H1 (cell line): ENCODE measurements around the gene SLC45A1. TPM values are rescaled to one million over a fixed set of nuclear protein-coding genes. Genes with fewer than 3 reads are reported as not detected.

Experiments
- BACH1 ChIP-seq: IDR thresholded peaks from 2 replicates; pipeline ENCODE4 v1.6.1; 2012; ENCODE audit warnings: low read length, improper control_type of control experiment
- CHD1 ChIP-seq: IDR thresholded peaks from 2 replicates; pipeline ENCODE4 v1.6.1; 2012; ENCODE audit warnings: low read depth, low read length, improper control_type of control experiment
- CREB1 ChIP-seq: IDR thresholded peaks from 2 replicates; pipeline ENCODE4 v1.6.1; 2012; ENCODE audit warnings: inconsistent platforms
- FOSL1 ChIP-seq: IDR thresholded peaks from 2 replicates; pipeline ENCODE4 v1.6.1; 2011; ENCODE audit warnings: mild to moderate bottlenecking, low read depth, low read length, moderate library complexity; ENCODE audit not compliant: insufficient read depth
- JUND ChIP-seq: IDR thresholded peaks from 2 replicates; pipeline ENCODE4 v1.6.1; 2011; ENCODE audit warnings: mild to moderate bottlenecking, improper control_type of control experiment, low read length
- RNF2 ChIP-seq: fragments of 200-900, 300-1000 bp; sonication (generic); IDR thresholded peaks from 2 replicates; pipeline ENCODE4 v1.7.1; 2016; ENCODE audit warnings: borderline replicate concordance, low read depth, mild to moderate bottlenecking, antibody characterized with exemption, low read length; ENCODE audit not compliant: poor library complexity, severe bottlenecking; ENCODE audit errors: missing control alignments
- TAF7 ChIP-seq: optimal IDR thresholded peaks from 2 replicates; pipeline ENCODE3; 2011; ENCODE audit warnings: low read depth, mild to moderate bottlenecking, inconsistent platforms, low read length, moderate library complexity, borderline replicate concordance
- TEAD4 ChIP-seq: IDR thresholded peaks from 2 replicates; pipeline ENCODE4 v1.6.1; 2012; ENCODE audit warnings: low read depth, low read length, inconsistent platforms, mixed read lengths
- polyA plus RNA-seq, 7 experiments: library from polyadenylated mRNA; depleted of rRNA in 3 of 7; stranded (reverse) in 5 of 7; unstranded in 2 of 7; fragments of >200 nt in 5 of 7; fragments of 200-250 nt in 2 of 7; gene quantifications; 1 replicate in 5 of 7; 2 replicates in 1 of 7; 4 replicates in 1 of 7; pipeline versions ENCODE4 v1.2.1 to v1.2.3, GENCODE V29; 2011 to 2013; ENCODE audit warnings: missing spikeins in 2 of 7, mixed read lengths in 2 of 7
- total RNA-seq: library from RNA; stranded (reverse); fragmentation: NEBNext Ultra II Directional; extraction: Animal tissue kit (Norgen Biotek cat#: 25700); gene quantifications from 2 replicates; pipeline ENCODE4 v1.2.1, GENCODE V29; 2021
- TF ChIP-seq, protein P1 (sequence below), 3 experiments: IDR thresholded peaks; 1 replicate in 2 of 3; 2 replicates in 1 of 3; pipeline versions ENCODE4 v1.5.1 to v1.6.1; 2011; ENCODE audit warnings: low read length in 3 of 3, mild to moderate bottlenecking in 3 of 3, inconsistent platforms in 2 of 3, low read depth in 1 of 3, moderate library complexity in 1 of 3; ENCODE audit not compliant: insufficient read depth in 1 of 3; ENCODE audit errors: control extremely low read depth in 1 of 3
- TF ChIP-seq, protein P2 (sequence below): IDR thresholded peaks from 2 replicates; pipeline ENCODE4 v1.6.1; 2012; ENCODE audit warnings: inconsistent platforms

Gene SLC45A1
- total and polyA plus RNA-seq, 2 of the 8 experiments (the other 6 are each of a cell fraction or from before 2014, with no cell fraction given), result 1.0 to 1.7 TPM

DNA sequence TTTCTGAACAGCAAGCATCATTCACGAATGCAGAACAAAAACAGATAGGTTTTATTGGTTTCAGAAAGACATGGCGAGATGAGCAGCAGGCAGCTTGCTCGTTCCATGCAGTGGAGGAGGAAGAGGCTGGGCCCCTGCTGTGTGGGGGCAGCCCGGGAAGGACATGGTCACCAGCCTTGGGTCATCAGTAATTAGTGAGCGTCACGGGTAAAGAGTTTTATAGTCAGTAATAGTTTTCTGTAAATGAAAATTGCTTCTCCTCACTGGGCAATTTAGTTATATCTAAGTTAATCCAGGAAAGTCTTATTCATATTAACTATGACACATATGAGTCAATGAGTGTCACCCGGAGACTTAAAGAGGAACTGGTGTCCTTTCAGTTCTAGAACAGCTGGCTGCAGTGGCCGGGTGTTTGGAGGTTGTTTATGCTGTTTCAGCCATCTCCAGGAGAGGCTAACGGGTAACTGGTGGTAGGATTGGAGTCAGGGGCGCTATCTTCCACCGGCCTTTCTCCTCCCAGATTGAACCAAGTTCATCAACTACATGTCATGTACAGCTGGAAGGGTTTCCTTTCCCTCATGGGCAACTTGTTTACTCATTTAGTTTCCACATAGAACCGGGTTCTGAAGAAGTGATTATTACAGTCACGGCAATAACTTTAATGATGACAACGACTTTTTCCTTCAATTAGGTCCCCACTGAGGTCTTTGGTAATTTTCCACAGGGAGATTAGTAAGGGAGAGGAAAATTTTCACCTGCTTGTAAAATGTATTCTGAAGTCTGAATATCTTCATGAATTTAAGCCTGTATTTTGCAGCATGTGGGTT lies 34.6 kb upstream of the SLC45A1 start (continued):
- TF ChIP-seq TAF7 (no peak), JUND (no peak), CHD1 (no peak), BACH1 (no peak), RNF2 (no peak), CREB1 (no peak), FOSL1 (no peak), TEAD4 (no peak)
- TF ChIP-seq, protein P1, sequence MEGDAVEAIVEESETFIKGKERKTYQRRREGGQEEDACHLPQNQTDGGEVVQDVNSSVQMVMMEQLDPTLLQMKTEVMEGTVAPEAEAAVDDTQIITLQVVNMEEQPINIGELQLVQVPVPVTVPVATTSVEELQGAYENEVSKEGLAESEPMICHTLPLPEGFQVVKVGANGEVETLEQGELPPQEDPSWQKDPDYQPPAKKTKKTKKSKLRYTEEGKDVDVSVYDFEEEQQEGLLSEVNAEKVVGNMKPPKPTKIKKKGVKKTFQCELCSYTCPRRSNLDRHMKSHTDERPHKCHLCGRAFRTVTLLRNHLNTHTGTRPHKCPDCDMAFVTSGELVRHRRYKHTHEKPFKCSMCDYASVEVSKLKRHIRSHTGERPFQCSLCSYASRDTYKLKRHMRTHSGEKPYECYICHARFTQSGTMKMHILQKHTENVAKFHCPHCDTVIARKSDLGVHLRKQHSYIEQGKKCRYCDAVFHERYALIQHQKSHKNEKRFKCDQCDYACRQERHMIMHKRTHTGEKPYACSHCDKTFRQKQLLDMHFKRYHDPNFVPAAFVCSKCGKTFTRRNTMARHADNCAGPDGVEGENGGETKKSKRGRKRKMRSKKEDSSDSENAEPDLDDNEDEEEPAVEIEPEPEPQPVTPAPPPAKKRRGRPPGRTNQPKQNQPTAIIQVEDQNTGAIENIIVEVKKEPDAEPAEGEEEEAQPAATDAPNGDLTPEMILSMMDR (IDR thresholded peaks at IDR 0.05; ENCODE audit: control extremely low read depth in 1 of 3, insufficient read depth in 1 of 3, low read depth in 1 of 3, low read length in 3 of 3), result no peak
- TF ChIP-seq, protein P2, sequence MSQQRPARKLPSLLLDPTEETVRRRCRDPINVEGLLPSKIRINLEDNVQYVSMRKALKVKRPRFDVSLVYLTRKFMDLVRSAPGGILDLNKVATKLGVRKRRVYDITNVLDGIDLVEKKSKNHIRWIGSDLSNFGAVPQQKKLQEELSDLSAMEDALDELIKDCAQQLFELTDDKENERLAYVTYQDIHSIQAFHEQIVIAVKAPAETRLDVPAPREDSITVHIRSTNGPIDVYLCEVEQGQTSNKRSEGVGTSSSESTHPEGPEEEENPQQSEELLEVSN, result no peak
